Fibroblast of lung (primary cell): ENCODE measurements around the gene OAS3. TPM values are rescaled to one million over a fixed set of nuclear protein-coding genes. Genes with fewer than 3 reads are reported as not detected.

Experiments used
- DNase-seq, 2 donors: peaks; one replicate each; pipeline versions ENCODE4 v3.0.0 to v3.0.0-alpha.2; 2010; ENCODE audit warnings: low read depth in 2 of 2
- H2AFZ ChIP-seq: 2 replicates; pipeline ENCODE4 v1.5.1; 2012; ENCODE audit warnings: low read length, control low read depth, inconsistent platforms
- H3K27ac ChIP-seq: 2 replicates; pipeline ENCODE4 v1.5.1; 2011; ENCODE audit warnings: low read length, control low read depth; ENCODE audit not compliant: insufficient read depth
- H3K27me3 ChIP-seq: 2 replicates; pipeline ENCODE4 v1.5.1; 2011; ENCODE audit warnings: mild to moderate bottlenecking, low read length; ENCODE audit not compliant: control insufficient read depth, insufficient read depth
- H3K36me3 ChIP-seq: 2 replicates; pipeline ENCODE4 v1.5.1; 2011; ENCODE audit warnings: low read length; ENCODE audit not compliant: control insufficient read depth, insufficient read depth
- H3K4me1 ChIP-seq: 2 replicates; pipeline ENCODE4 v1.5.1; 2011; ENCODE audit warnings: low read length; ENCODE audit not compliant: control insufficient read depth, insufficient read depth; ENCODE audit errors: extremely low read depth
- H3K4me2 ChIP-seq: 2 replicates; pipeline ENCODE4 v1.5.1; 2011; ENCODE audit warnings: low read length, control low read depth; ENCODE audit not compliant: insufficient read depth; ENCODE audit errors: extremely low read depth
- H3K4me3 ChIP-seq, 4 experiments: fragments of 200-600 bp in 1 of 4; sonication (generic) in 1 of 4; replicated peaks in 1 of 4; 2 replicates each; pipeline ENCODE4 v1.5.1; 2011 to 2016; ENCODE audit warnings: low read length in 4 of 4, low read depth in 3 of 4, mild to moderate bottlenecking in 3 of 4, control low read depth in 2 of 4, inconsistent platforms in 1 of 4, mixed read lengths in 1 of 4; ENCODE audit not compliant: insufficient read depth in 1 of 4; ENCODE audit errors: control extremely low read depth in 1 of 4
- H3K79me2 ChIP-seq: 2 replicates; pipeline ENCODE4 v1.5.1; 2012; ENCODE audit warnings: mild to moderate bottlenecking, low read length, inconsistent platforms; ENCODE audit not compliant: control insufficient read depth, insufficient read depth
- H3K9ac ChIP-seq: 2 replicates; pipeline ENCODE4 v1.5.1; 2011; ENCODE audit warnings: mild to moderate bottlenecking, low read length, control low read depth; ENCODE audit not compliant: insufficient read depth
- H3K9me3 ChIP-seq: 2 replicates; pipeline ENCODE4 v1.5.1; 2012; ENCODE audit warnings: low read depth, low read length; ENCODE audit not compliant: control insufficient read depth, insufficient read depth
- H4K20me1 ChIP-seq: 2 replicates; pipeline ENCODE4 v1.5.1; 2011; ENCODE audit warnings: low read length; ENCODE audit not compliant: control insufficient read depth, insufficient read depth; ENCODE audit errors: extremely low read depth
- CTCF ChIP-seq, 2 donors: IDR thresholded peaks in 1 of 2; conservative IDR thresholded peaks in 1 of 2; 1 replicate in 1 of 2; 2 replicates in 1 of 2; pipeline ENCODE4 v1.5.1; 2011 to 2012; ENCODE audit warnings: low read length in 2 of 2, control low read depth in 1 of 2, inconsistent platforms in 1 of 2, low read depth in 1 of 2, mild to moderate bottlenecking in 1 of 2
- EZH2 ChIP-seq: IDR thresholded peaks from 2 replicates; pipeline ENCODE4 v1.5.1; 2012; ENCODE audit warnings: low read length, control low read depth, mild to moderate bottlenecking; ENCODE audit errors: missing control alignments
- polyA plus RNA-seq, 2 donors: library from polyadenylated mRNA; depleted of rRNA in 1 of 2; stranded (reverse) in 1 of 2; unstranded in 1 of 2; fragments of >200 nt; gene quantifications; 2 replicates each; pipeline ENCODE4 v1.2.1, GENCODE V29; 2011 to 2012; ENCODE audit warnings: missing spikeins in 1 of 2
- total RNA-seq: library from RNA; depleted of rRNA; stranded (reverse); fragments of >200 nt; gene quantifications from 2 replicates; pipeline ENCODE4 v1.2.1, GENCODE V29; 2014

The OAS3 gene
- total and polyA plus RNA-seq, 2 donors (not counting 1 experiment from before 2014, with no cell fraction given), result 3.5 to 7.0 TPM

- no peak overlapping the region for H3K4me3 ChIP-seq
- H3K4me1 ChIP-seq, result no peaks in the 10 kb centered on the region
- H3K79me2 ChIP-seq, result no peaks in the 10 kb centered on the region
- no peak for TF ChIP-seq EZH2
- no peak for TF ChIP-seq CTCF (conservative IDR thresholded peaks at IDR 0.05 in 1 of 2, IDR thresholded peaks at IDR 0.05 in 1 of 2; ENCODE audit: low read depth in 1 of 2, low read length in 2 of 2)
- no peak overlapping the region for H3K4me2 ChIP-seq
- DNase-seq, result no peak
- no peaks in the 10 kb centered on the region for H3K36me3 ChIP-seq
- no peaks in the 10 kb centered on the region for H3K9me3 ChIP-seq
- no peak overlapping the region for H3K9ac ChIP-seq
- H3K27ac ChIP-seq, result no peak overlapping the region
- no peaks in the 10 kb centered on the region for H4K20me1 ChIP-seq
- no peak overlapping the region for H2AFZ ChIP-seq
- no peaks in the 10 kb centered on the region for H3K27me3 ChIP-seq
Observed at GRCh38 chr12:112965643-112966042, 27.4 kb downstream of the OAS3 start.

GRCh38 chr12:112967306-112967705, 29.0 kb downstream of the OAS3 start:
- Histone ChIP-seq H3K9me3 (no peaks in the 10 kb centered on the region), H3K4me2 (no peak overlapping the region), H3K27me3 (no peaks in the 10 kb centered on the region), H3K4me1 (no peaks in the 10 kb centered on the region), H3K9ac (no peak overlapping the region), H3K27ac (no peak overlapping the region), H3K4me3 (no peak overlapping the region), H3K79me2 (no peaks in the 10 kb centered on the region), H3K36me3 (no peaks in the 10 kb centered on the region), H2AFZ (no peak overlapping the region), H4K20me1 (no peaks in the 10 kb centered on the region)
- TF ChIP-seq CTCF (conservative IDR thresholded peaks at IDR 0.05 in 1 of 2, IDR thresholded peaks at IDR 0.05 in 1 of 2; ENCODE audit: low read depth in 1 of 2, low read length in 2 of 2), result no peak
- no peak for TF ChIP-seq EZH2
- DNase-seq, result no peak

- no peak overlapping the region for H2AFZ ChIP-seq
- H3K4me1 ChIP-seq, result no peaks in the 10 kb centered on the region
- H3K27ac ChIP-seq, result no peak overlapping the region
- TF ChIP-seq CTCF (conservative IDR thresholded peaks at IDR 0.05 in 1 of 2, IDR thresholded peaks at IDR 0.05 in 1 of 2; ENCODE audit: low read depth in 1 of 2, low read length in 2 of 2) (no peak), EZH2 (no peak)
- no peak overlapping the region for H3K4me2 ChIP-seq
- no peaks in the 10 kb centered on the region for H3K27me3 ChIP-seq
- no peak overlapping the region for H3K4me3 ChIP-seq
- H3K36me3 ChIP-seq, result no peaks in the 10 kb centered on the region
- no peak overlapping the region for H3K9ac ChIP-seq
- H3K9me3 ChIP-seq, result no peaks in the 10 kb centered on the region
- no peaks in the 10 kb centered on the region for H3K79me2 ChIP-seq
- no peak for DNase-seq
- no peaks in the 10 kb centered on the region for H4K20me1 ChIP-seq
Observed at GRCh38 chr12:112967858-112968257, 29.6 kb downstream of the OAS3 start.
